ENCODE results near the gene RAB5IF.

The RAB5IF gene

DNA sequence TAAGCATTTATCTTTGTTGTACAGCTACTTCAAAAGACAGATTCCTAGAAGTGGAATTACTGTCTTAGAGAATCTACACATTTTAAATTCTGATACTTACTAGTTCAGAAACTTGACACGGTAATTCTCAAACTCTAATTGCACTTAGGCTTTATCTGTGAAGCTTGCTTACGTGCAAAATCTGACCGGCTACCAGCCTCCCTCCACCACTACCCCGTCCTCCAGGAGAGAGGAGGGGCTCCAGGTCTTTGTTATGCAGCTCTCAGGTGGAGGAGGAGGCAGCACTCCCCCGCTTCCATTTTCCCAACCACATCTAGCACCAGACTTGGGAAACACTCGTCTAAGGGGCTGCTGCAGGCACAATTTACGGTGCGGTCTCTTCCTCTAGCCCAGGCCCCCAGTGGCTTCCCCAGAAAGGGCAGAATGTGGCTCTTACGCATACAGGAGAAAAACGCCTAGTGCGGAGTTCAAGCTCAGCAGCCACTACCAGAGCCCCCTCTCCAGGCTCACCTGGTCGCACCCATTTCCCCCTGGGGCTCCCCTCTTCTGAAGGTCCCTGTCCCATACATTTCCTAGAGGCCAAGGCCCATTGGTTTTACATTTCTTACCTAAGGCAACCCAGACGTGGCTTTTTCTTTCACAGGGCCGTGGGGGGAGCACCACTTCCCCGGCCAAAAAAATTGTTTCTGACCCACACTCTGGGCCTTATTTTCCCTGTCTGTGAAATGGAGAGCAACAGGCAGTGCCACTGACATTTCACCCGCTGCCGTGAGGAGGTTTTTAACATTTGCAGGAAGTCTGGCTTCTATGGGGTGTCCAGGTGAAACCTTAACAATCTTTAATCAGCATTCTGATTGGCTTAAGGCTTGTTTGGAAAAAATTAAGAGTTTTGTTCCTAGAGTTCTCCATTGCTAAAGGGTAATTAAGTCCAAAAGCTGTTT, 33.7 kb upstream of the RAB5IF start:
- TF ChIP-seq, protein P1, sequence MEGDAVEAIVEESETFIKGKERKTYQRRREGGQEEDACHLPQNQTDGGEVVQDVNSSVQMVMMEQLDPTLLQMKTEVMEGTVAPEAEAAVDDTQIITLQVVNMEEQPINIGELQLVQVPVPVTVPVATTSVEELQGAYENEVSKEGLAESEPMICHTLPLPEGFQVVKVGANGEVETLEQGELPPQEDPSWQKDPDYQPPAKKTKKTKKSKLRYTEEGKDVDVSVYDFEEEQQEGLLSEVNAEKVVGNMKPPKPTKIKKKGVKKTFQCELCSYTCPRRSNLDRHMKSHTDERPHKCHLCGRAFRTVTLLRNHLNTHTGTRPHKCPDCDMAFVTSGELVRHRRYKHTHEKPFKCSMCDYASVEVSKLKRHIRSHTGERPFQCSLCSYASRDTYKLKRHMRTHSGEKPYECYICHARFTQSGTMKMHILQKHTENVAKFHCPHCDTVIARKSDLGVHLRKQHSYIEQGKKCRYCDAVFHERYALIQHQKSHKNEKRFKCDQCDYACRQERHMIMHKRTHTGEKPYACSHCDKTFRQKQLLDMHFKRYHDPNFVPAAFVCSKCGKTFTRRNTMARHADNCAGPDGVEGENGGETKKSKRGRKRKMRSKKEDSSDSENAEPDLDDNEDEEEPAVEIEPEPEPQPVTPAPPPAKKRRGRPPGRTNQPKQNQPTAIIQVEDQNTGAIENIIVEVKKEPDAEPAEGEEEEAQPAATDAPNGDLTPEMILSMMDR (IDR thresholded peaks at IDR 0.05; ENCODE audit: extremely low read depth, insufficient read depth, missing control alignments): no peak
- no peak for DNase-seq (ENCODE audit: low spot score)
- in situ Hi-C loops (cut with MboI; ENCODE audit: low pct_unique_long_range_greater_than_20kb, low sequenced_read_pairs, unreplicated experiment): no loop called here

DNA sequence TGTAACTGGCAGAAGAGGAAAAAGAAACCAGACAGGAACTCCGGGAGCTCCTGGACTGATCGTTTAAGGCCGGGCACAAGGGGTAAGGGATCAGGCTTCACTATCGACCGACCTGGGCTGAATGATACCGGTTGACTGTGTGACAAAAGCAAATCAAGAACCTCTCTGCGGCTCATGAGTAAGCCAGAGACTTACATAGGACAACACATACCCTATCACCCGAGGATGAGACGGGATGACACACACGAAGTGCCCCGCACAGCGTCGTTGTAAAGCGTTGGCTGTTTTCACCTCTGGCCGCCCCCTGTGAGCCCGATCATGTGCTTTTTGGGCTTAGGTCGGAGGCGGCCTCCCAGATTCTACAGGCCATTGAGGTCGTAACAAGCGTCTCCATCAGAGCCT, 32.9 kb upstream of the RAB5IF start:
- in situ Hi-C loops (cut with MboI; ENCODE audit: low pct_unique_long_range_greater_than_20kb, low sequenced_read_pairs, unreplicated experiment): no loop called here
- peak; percentile 59 for DNase-seq (ENCODE audit: low spot score)
- TF ChIP-seq, protein P1 (IDR thresholded peaks at IDR 0.05; ENCODE audit: extremely low read depth, insufficient read depth, missing control alignments): no peak

DNA sequence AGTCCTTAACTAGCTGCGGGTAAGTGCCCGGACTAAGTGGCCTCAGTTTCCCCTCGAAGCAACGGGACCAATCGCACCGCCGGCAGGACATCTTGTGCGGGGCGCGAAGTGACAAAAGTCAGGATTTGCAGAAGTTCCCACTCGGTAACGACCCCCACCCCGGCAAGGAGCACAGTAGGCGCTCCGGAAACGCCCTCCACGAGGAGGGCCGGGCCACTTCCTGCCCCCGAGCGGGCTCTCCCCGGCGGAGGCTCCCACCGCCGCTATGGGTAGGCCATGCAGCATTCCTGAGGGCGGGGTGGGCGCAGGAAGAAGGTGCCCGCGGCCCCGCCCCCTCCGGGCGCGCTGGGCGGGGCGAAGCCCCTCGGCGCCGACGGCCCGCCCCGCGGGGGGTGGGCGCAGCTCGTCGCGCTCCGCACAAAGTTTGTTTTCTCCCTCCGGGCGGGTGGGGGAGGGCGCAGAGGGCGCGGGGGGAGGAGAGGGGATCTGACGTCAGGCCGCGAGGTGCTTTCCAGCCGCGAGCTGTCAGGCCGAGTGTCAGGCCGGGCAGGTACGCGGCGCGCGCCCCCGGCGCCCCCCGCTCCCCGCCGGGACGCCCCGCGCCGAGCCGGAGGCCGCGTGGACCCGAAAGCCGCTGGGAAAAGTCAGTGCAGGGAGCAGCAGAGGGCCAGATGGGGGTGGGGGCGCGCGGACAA, 32.3 kb upstream of the RAB5IF start, which contains the start of gene TGIF2:
TGIF2 (plus strand) TSS at position 495 of the 695 bp plus-strand sequence. CDS start 5,178 bp downstream, outside the sequence.
- TF ChIP-seq, protein P1 (IDR thresholded peaks at IDR 0.05; ENCODE audit: extremely low read depth, insufficient read depth, missing control alignments): no peak
- in situ Hi-C loops (cut with MboI; ENCODE audit: low pct_unique_long_range_greater_than_20kb, low sequenced_read_pairs, unreplicated experiment): no loop called here
- DNase-seq (ENCODE audit: low spot score): peak; percentile 100

DNA sequence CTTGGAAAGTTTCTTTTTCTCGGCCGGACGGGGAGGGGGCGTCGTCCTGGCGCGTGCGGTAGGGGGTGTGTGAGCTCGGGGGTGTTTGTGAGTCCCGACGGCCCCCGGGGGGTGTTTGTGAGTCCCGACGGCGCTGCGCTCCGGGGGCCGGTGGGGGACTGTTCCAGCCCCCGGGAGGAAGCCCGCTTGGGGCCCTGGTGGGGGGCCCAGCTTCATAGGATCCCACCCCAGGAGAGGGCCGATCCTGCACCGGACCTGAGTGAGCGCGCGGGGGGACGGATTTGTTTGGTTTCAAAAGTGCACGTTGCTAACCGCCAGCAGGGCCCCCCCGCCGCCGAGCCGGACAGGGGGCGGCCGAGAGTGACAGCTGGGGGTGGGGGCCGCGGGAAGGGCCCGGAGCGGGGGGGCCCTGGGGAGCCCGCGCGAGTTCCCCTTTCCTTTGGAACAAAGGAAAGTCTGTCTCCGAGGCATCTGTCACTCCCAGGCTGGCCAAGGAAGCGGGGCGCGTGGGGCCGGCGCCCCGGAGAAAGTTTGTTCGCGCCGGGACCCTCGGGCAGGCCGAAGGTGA, 31.7 kb upstream of the RAB5IF start:
- in situ Hi-C loops (cut with MboI; ENCODE audit: low pct_unique_long_range_greater_than_20kb, low sequenced_read_pairs, unreplicated experiment): no loop called here
- DNase-seq (ENCODE audit: low spot score): peak; percentile 76
- TF ChIP-seq, protein P1 (IDR thresholded peaks at IDR 0.05; ENCODE audit: extremely low read depth, insufficient read depth, missing control alignments): no peak

DNA sequence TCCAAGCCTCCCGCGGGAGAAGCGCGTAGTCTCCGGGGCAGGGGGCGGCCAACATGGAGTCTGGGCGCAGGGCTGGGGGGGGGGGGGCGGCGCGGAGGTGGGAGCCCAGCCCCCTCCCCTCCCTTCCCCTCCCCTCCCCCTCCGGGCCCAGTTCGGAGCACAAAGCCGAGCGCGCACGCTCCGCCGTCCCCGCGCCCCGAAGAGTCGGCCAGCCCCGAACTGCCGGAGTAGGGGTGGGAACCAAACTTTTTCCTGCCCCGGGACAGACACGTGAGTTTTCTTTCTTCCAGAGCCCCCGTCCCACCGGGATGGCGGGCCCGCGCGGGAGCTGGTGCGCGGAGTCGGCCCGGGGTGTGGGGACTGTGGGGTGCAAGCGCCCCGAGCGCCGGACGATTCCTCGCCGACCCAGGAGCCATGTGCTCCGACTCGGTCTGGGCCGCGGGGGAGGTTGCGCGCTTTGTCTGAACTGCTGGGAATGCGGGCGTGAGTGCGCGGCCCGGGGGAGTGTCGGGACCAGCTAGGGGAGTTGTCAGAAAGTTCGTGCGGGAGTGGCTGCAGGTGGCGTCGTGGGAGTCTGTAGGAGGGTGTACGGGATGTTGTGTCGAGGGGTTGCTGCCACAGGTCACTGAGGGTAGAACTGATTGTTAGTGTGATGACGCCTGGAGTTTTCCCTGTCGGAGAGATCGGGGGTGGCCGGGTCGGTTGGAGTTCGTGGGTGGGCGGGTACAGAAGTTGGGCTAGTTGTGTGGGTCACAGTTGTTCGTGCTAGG, 31.0 kb upstream of the RAB5IF start:
- in situ Hi-C loops (cut with MboI; ENCODE audit: low pct_unique_long_range_greater_than_20kb, low sequenced_read_pairs, unreplicated experiment): no loop called here
- DNase-seq (ENCODE audit: low spot score): peak; percentile 73
- TF ChIP-seq, protein P1 (IDR thresholded peaks at IDR 0.05; ENCODE audit: extremely low read depth, insufficient read depth, missing control alignments): no peak

DNA sequence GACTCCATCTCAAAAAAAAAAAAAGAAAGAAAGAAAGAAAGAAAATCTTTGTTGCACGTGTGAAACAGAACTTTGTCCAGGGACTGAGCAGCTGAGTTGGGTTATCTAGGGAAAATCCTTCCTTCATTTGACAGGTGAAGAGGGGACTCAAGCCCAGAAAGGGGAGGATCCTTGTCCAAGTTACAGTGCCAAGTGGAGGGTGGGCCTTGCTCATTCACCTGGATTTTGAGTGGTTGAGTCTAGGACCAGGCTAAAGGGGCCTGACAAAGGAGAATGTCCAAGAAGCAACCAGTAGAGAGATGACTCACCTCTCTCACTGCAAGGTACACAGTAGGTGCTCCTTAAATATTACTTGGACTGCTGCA, 29.5 kb upstream of the RAB5IF start:
- TF ChIP-seq, protein P1 (IDR thresholded peaks at IDR 0.05; ENCODE audit: extremely low read depth, insufficient read depth, missing control alignments): no peak
- in situ Hi-C loops (cut with MboI; ENCODE audit: low pct_unique_long_range_greater_than_20kb, low sequenced_read_pairs, unreplicated experiment): no loop called here
- DNase-seq (ENCODE audit: low spot score): no peak

Measured in GM13977 (cell line).